ENCODE results near the gene KIF25.
"Not testable (repeated sequence)": the region's sequence is repeated elsewhere in the genome, so short reads cannot be mapped to it uniquely, and the experiment has no call there.

Gene KIF25

GRCh38 chr6:167996424-167997199 is 859 bp upstream of the KIF25 start:
- no peak for DNase-seq

GRCh38 chr6:167998215-167998614 is 744 bp downstream of the KIF25 start:
- DNase-seq = no peak

DNA sequence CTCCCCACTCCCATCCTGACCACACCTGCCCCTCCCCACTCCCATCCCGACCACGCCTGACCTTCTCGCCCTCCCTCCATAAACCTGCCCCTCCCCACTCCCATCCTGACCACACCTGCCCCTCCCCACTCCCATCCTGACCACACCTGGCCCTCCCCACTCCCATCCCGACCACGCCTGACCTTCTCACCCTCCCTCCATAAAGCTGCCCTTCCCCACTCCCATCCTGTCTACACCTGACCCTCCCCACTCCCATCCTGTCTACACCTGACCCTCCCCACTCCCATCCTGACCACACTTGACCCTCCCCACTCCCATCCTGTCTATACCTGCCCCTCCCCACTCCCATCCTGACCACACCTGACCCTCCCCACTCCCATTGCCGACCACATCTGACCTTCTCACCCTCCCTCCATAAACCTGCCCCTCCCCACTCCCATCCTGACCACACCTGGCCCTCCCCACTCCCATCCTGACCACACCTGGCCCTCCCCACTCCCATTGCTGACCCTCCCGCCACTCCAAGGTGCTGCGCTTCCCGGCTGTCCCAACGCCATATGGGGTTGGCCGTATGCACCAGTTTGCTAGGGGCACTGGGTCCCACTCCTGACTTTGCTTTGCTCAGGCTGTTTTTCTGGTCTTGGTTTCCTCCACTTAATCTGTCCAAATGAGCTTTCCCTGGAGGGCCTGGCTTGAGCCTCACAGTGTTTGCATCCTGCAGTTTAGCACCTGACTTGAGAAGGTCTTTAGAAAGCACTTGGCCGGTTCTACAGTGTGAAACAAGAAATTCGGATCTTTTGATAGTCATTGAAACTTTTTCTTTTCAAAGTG is 2.9 kb downstream of the KIF25 start:
- no peak for DNase-seq

- DNase-seq = no peak
Observed at GRCh38 chr6:168001029-168001332, 3.5 kb downstream of the KIF25 start.

GRCh38 chr6:168001514-168001913 is 4.0 kb downstream of the KIF25 start:
- DNase-seq = not testable (repeated sequence)

DNA sequence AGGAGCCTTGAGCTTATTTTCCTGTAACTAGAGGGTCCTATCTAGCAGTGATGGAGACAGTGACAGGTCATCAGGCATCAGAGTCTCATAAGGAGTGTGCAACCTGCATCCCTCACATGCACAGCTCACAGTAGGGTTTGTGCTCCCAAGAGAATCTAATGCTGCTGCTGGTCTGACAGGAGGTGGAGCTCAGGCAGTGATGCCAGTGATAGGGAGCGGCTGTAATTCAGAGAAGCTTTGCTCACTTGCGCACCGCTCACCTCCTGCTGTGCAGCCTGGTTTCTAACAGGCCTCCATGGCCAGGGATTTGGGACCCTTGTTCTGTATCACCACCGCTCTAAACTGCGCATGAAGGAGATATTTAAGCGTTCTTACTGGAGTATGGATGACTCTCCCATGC is 5.3 kb downstream of the KIF25 start:
- DNase-seq = no peak

GRCh38 chr6:168004023-168004422 is 6.6 kb downstream of the KIF25 start:
- DNase-seq = no peak

DNA sequence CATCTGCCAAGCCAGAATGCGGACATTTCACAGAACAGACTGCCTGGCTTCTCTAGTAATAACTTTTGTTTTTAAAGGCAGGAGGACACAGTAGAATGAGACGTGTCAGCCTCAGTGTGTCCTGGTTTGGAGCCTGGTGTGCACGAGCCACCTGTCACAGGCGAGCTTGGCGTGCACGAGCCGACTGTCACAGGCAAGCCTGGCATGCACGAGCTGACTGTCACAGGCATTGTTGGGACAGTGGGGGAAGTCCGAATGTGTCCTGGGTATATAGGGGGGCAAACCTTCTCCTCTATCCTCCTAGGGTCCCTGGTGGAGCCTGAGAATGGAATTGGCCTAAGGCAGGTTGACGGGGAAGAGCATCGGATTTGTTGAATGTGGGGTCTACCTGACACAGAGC is 7.5 kb downstream of the KIF25 start:
- DNase-seq = no peak

DNA sequence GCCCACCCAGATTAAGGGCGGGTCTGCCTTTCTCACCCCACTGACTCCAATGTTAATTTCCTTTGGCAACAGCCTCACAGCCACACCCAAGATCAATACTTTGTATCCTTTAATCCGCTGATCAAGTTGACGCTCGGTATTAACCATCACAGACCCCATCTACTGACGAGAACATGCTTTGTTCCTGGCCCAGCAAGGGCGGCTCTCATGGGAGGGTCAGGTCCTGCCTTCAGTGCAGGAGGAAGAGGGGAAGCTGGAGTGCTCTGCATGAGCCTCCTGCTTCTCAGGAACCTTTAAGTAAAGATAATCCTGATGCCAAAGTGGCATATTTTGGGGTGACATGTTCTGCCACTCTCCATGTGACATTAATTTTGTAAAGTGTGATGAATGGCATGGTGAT is 8.3 kb downstream of the KIF25 start:
- DNase-seq = no peak

DNA sequence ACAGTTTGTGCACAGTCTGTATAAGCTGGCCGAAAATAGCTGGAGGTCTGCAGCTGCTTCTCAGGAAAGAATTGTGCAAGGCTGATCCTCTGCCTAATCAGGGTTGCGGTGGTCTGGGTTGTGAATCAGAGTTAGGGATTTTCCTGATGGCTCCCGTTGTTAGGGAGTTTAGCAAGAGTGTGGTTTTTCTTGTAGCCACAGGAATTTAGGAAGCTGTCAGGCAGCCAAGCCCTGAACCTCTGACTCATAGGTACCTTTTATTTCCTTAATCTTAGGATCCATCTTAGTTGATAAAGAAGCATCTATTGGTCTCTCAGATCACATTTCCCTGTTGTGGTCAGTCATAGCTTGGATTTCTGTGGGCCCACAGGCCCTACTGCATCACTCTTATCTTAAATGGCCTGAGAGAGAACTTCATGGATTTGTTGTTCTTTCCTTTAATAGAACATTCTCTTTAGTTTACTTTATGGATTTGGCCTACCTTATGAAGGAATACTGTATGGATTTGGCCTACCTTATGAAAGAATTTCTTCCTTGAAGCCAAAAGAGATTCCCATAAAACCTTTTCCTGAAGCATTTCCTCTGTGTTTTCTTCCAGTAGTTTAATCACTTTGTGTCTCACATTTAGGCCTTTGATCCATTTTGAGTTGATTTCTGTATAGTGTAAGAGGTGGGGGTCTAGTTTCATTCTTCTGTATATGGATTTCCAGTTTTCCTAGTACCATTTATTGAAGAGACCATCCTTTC is 10.3 kb downstream of the KIF25 start:
- no peak for DNase-seq

GRCh38 chr6:168009331-168009730 is 11.9 kb downstream of the KIF25 start:
- no peak for DNase-seq

DNA sequence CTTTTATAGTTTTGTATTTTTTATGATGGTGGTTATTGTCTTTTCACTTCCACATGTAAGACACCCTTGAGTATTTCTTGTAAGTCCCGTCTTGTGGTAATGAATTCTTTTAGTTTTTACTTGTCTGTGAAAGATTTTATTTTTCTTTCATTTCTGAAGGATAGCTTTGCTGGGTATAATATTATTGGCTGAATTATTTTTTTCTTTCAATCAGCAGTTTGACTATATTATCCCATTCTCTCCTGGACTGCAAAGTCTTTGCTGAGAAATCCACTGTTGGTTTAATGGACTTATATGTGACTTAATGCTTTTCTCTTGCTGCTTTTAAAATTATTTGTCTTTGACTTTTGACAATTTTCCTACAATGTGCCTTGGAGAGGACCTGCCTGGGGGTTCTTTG is 13.8 kb downstream of the KIF25 start:
- no peak for DNase-seq

DNA sequence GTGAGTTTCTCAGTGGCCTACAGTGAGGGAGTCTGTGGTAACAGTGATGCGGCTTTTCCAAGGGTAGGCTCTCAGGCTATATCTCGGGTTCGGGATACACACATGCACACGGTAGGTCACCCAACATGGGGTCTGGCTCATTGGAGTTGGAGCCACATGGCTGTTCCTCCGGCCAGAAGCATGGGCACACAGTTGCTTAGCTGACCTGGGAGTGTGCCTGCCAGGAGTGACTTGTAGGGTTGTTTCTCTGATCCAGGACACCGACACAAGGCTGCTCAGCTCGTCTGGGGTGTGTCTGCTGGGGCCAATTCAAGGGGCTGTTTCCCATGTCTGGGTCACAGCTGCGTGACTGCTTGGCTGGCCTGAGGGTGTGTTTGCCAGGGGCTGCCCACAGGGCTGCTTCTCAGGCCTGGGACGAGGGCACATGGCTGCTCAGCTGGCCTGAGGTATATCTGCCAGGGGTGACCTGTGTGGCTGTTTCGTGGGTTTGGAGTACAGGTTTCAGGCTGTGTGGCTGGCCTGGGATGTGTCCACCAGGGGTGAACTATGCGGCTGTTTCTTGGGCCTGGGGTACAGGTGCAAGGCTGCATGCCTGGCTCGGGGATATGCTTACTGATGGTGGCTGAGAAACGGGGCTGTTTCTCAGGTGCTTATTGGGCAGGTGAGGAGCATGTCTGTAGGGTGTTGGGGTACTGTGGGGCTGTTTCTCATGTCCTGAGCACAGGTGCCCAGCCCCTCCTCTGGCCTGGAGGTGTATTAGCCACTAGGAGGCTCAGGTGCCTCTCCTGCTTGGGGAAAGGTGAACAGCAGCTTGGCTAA is 15.2 kb downstream of the KIF25 start:
- no peak for DNase-seq

DNA sequence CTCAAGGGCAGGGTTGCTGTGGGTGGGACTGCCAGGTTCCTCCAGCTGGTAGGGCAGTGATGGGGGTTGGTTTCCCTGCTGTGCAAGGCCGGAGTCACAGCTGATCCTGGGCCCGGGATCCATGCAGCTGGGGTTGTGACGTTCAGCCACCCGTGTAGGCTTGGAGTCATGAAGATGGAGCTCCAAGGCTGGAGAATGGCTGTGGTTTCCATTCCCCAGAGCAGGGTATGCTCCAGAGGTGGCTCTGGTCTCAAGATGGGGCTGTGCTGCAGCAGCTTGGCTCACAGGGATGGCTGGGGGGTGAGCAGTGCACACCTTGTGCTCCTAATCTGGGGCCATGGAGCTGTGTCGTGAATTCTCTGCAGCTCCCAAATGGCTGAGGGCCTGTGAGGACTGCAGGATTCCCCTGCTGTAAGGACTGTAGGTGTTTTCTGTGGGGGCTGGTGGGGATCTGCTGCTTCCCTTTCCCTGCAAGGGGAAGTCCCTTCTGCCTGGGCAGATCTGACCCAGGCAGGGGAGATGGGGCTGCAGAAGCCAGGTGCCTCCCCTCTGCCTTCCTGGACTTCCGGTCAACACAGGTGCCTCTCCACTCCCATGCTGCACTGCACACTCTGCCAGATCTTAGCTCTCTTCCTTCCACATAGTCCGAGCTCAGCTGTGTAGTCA is 15.9 kb downstream of the KIF25 start:
- no peak for DNase-seq

DNA sequence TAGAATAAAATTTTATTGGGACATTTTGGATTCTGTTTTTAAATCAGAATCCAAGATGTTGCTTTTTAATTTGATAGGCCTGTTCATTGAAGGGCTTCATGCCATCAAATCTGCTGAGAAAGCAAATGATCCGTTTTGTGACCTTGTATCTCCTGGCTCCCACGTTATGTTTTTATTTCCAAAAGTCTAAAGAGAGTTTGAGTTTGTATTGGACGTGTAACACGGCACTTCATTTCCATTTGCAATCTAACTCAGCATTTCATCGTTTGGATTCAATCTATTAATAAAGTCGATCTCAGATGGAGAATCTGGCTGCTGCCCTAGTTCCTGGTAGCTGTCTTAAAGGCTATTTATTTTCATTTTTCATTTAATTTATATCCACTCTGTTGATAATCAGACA is 17.0 kb downstream of the KIF25 start:
- no peak for DNase-seq

DNA sequence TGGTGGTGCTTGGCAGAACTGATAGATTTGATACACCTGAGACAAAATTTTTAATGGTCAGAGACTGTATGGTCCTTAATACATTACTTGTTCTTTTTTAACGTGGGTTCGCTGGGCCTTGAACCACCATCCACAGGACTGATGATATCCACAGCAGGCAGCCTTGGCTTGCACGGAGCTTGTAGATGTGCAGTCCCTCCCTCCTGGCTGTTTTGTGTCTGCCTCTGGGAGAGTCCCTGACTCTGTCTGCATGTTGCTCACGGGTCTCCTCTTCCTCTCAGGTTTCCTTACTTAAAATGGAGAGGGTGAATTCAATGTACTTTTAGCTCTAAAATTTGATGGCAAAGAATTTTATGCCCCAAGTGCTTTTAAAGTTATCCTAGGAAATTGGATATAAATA is 17.5 kb downstream of the KIF25 start:
- no peak for DNase-seq

- no peak for DNase-seq
Observed at GRCh38 chr6:168015482-168016175, 18.2 kb downstream of the KIF25 start.

DNA sequence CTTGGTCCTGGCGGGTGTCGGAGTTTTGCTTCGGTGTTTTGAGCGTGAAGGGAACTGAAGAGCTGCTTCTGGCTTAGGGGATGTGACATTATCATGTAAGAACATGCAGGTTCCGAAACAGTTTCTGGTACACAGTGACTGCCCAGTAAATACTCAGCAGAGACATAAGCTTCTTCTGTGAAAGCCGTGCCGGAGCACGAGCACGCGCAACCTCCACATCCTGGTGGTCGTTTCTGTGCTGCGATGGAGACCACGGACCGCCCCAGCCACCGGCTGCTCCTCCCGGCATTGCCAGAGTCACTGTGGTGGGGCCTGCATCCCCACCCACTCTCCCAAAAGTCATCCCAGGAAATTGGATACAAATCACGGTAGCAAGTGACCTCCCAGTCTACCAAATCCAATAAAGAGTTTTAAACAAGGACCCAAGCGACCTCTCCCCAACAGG is 18.7 kb downstream of the KIF25 start:
- DNase-seq = no peak

DNA sequence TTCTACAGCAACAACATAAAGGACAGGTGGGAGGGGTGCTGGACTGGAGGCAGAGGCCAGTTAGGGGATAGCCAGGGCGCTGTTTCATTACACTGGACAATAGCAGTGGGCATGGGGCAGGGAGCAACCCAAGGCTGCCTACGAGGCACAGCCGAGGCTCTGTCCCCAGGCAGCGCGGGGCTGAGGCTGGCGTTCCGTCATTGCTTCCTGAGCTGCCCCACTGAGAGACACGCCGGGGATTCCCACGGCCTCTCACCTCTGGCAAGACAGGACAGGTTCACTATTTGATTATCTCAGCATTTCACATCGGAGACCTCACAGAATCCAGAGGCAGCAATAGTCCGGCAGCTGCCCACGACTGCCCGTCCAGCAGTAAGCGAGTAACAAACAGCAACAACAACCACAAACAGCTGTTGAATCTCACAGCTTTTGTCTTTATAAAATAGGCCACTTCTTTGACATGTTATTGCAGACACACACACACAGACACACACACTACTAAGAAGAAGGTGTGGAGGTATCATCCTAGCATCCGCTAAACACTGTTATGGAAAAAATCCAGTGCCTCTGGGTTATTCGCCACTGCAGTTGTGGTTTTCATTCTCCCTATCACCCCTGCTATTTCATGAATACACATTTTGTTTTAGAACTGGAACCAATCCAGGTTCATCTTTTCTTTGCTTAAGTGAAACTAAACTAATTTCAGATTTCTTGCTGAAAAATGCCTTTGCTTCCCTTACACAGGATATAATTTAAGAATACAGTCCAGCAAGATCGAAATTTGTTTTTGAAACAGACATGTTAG is 19.5 kb downstream of the KIF25 start:
- DNase-seq = no peak

GRCh38 chr6:168017629-168018028 is 20.2 kb downstream of the KIF25 start:
- DNase-seq = no peak

DNA sequence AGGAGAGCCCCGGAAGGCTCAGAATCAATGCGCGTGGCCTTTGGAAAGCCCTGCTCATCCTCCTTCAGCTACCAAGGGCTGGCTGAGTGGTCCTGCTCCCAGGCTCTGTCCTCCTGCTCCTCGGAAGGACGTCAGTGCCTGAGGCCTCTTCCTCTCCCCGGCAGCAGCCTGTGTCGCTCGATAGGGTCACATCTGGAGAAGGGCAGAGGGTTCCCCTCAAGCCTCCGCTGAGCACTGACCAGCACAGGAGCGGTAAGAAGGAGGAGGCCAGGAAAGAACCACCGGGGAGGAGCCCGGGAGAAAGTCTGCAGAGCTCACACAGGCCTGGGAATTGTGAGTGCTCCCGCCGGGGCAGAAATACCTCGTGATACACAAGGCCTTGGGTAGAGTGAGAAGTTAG is 21.2 kb downstream of the KIF25 start:
- no peak for DNase-seq
